Ascending aorta (tissue), 2 donors: ENCODE measurements around the gene TMOD4. TPM values are rescaled to one million over a fixed set of nuclear protein-coding genes. Genes with fewer than 3 reads are reported as not detected.
"Not testable (repeated sequence)": the region's sequence is repeated elsewhere in the genome, so short reads cannot be mapped to it uniquely, and the experiment has no call there.

ENCODE experiments used
- DNase-seq, 2 donors: peaks; one replicate each; pipeline ENCODE4 v3.0.0-alpha.2; 2019; ENCODE audit warnings: low spot score in 2 of 2
- H3K27ac ChIP-seq, 2 donors: fragments of 200-600 bp; sonication (generic); one replicate each; pipeline ENCODE4 v1.5.1; 2016 to 2017; ENCODE audit warnings: mild to moderate bottlenecking in 1 of 2
- H3K27me3 ChIP-seq: fragments of 200-600 bp; sonication (generic); one replicate; pipeline ENCODE4 v1.5.1; 2017
- H3K36me3 ChIP-seq, 2 donors: fragments of 200-600 bp; sonication (generic); one replicate each; pipeline ENCODE4 v1.5.1; 2016
- H3K4me1 ChIP-seq, 2 donors: fragments of 200-600 bp; sonication (generic); one replicate each; pipeline ENCODE4 v1.5.1; 2016 to 2017; ENCODE audit warnings: mild to moderate bottlenecking in 1 of 2
- H3K4me3 ChIP-seq, 2 donors: fragments of 200-600 bp; sonication (generic); one replicate each; pipeline ENCODE4 v1.5.1; 2016 to 2017; ENCODE audit warnings: mild to moderate bottlenecking in 1 of 2
- H3K9me3 ChIP-seq, 2 donors: fragments of 200-600 bp; sonication (generic); one replicate each; pipeline ENCODE4 v1.5.1; 2016
- CTCF ChIP-seq, 3 experiments: fragments of 200-600 bp in 2 of 3; fragments of 450-650 bp in 1 of 3; sonication (generic) in 2 of 3; IDR thresholded peaks; one replicate each; pipeline ENCODE4 v1.5.1; 2016 to 2019; ENCODE audit warnings: antibody characterized with exemption in 3 of 3, mild to moderate bottlenecking in 1 of 3, moderate library complexity in 1 of 3
- intact Hi-C: fragments of 100-400 bp; cut with DNase I; formaldehyde crosslinking; loops from one replicate; pipeline ENCODE4 v1.15.1; 2023
- total RNA-seq: library from RNA; depleted of rRNA; stranded (reverse); fragments of >200 nt; gene quantifications from one replicate; pipeline ENCODE4 v1.1.0, GENCODE V29; 2016

TMOD4 gene
- total RNA-seq, 1 donor from 2014 or later: not detected

GRCh38 chr1:151196292-151196800 is 20.6 kb upstream of the TMOD4 start:
- intact Hi-C loops: no loop called here
- DNase-seq: peak in 1 of 2 donors; percentile 83
- no peaks in the 10 kb centered on the region for H3K27me3 ChIP-seq
- H3K27ac ChIP-seq: peak overlapping the region; percentile 26 to 41
- no peaks in the 10 kb centered on the region for H3K36me3 ChIP-seq
- H3K9me3 ChIP-seq: no peaks in the 10 kb centered on the region
- peak overlapping the region; percentile 3 to 10 for H3K4me3 ChIP-seq
- TF ChIP-seq CTCF (IDR thresholded peaks at IDR 0.05): peak; percentile 21 to 49 (median 36)
- peaks cover 5 to 19% of the 10 kb centered on the region in 2 donors for H3K4me1 ChIP-seq

- H3K27ac ChIP-seq, H3K27me3 ChIP-seq, intact Hi-C loops, H3K9me3 ChIP-seq, H3K4me1 ChIP-seq, H3K36me3 ChIP-seq, H3K4me3 ChIP-seq: not testable (repeated sequence)
- DNase-seq: peak; percentile 19 to 86
These were observed 19.3 kb upstream of the TMOD4 start for GRCh38 chr1:151194894-151195594.

DNA sequence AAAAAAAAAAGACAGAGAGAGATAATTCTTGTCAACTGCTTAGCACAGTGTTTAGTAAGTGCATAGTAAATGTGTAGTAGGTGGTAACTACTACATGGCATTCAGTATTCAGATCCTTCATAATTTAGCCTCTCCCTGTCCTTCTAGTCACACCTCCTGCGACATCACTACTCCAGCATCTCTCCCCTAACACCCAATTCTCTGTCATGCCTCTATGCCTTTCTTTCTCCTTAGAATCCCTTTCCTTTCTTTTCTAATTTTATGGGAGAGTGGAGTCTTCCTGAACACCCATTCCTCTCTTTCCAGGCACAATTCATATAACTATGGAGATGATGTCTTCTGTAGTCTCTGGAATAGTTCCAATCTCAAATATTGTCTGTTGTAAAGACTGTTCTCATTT is 18.1 kb upstream of the TMOD4 start:
- Histone ChIP-seq H3K27me3 (no peaks in the 10 kb centered on the region), H3K27ac (no peak overlapping the region), H3K36me3 (no peaks in the 10 kb centered on the region), H3K9me3 (no peaks in the 10 kb centered on the region), H3K4me1 (peaks cover 0 to 8% of the 10 kb centered on the region in 2 donors), H3K4me3 (no peak overlapping the region)
- DNase-seq: no peak
- no peak for TF ChIP-seq CTCF (IDR thresholded peaks at IDR 0.05)
- intact Hi-C loops: no loop called here

GRCh38 chr1:151193304-151193703 is 17.5 kb upstream of the TMOD4 start:
- intact Hi-C loops: no loop called here
- DNase-seq: no peak
- no peak for TF ChIP-seq CTCF (IDR thresholded peaks at IDR 0.05)

DNA sequence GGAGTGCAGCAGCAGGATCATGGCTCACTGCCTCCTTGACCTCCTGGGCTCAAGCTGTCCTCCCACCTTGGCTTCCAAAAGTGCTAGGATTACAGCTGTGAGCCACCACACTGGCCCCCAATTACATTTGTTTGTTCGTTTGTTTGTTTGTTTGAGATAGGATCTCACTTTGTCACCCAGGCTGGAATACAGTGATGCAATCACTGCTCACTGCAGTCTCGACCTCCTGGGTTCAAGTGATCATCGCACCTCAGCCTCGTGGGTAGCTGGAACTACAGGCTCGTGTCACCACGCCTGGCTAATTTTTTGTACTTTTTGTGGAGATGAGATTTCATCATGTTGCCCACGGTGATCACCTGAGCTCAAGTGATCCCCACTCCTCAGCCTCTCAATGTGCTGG is 16.3 kb upstream of the TMOD4 start:
- no peak overlapping the region for H3K27ac ChIP-seq
- H3K4me3 ChIP-seq: no peak overlapping the region
- no peak for DNase-seq
- peaks cover 0 to 18% of the 10 kb centered on the region in 2 donors for H3K4me1 ChIP-seq
- intact Hi-C loops: no loop called here
- no peaks in the 10 kb centered on the region for H3K36me3 ChIP-seq
- H3K27me3 ChIP-seq: no peaks in the 10 kb centered on the region
- no peak for TF ChIP-seq CTCF (IDR thresholded peaks at IDR 0.05)
- no peaks in the 10 kb centered on the region for H3K9me3 ChIP-seq

More at GRCh38 chr1:151193304-151193703, 17.5 kb upstream of the TMOD4 start:
- no peaks in the 10 kb centered on the region for H3K27me3 ChIP-seq
- no peak overlapping the region for H3K4me3 ChIP-seq
- peaks cover 0 to 14% of the 10 kb centered on the region in 2 donors for H3K4me1 ChIP-seq
- no peaks in the 10 kb centered on the region for H3K9me3 ChIP-seq
- no peaks in the 10 kb centered on the region for H3K36me3 ChIP-seq
- no peak overlapping the region for H3K27ac ChIP-seq

DNA sequence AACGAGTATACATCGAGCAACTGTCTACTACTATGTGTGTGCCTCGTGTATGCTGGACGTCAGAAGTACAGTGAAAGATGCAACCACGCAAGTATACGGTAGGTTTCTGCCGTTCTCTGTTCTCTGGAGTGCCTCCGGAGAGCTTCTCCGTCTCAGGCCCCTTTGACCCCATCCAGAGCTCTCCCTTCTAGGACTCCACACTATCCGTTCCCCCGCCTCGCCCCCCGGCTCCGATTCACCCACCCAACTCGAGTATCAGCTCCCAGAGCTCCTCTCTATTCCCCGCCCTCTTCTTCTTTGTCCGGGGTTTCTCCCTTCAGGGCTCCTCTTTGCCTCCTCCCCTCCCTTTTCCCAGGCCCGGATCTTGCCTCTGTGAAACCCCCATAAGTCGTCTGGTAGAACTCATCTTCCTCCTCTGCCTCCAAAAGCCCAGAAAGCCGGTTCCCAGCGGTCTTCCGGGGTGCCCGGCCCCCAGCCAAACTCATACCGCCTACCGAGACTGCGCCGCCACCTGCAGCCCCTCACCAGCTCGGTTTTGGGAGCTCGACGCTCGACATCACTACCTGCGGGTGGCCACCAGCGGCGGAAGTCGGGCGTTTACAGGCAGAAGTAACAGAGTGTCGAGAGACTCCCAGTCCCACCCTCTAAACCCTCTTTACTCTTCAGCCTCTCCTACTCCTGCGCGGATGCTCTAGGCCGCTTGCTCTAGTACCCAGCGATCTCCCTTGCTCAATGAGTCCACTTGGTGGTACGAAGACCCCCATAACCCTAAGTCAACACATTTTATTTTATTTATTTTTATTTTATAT is 14.1 kb upstream of the TMOD4 start, which contains the start of gene VPS72:
TSS of gene VPS72 (minus strand) at position 561 of the 809 bp plus-strand sequence. CDS start at position 485, 76 bp downstream.
- peak in 1 of 3 experiments; percentile 14 for TF ChIP-seq CTCF (IDR thresholded peaks at IDR 0.05)
- intact Hi-C loops: no loop called here
- no peaks in the 10 kb centered on the region for H3K9me3 ChIP-seq
- DNase-seq: peak; percentile 39 to 93
- H3K27ac ChIP-seq: peak within 1 kb of the TSS; percentile 70 to 83
- peaks cover 9% of the 10 kb centered on the region in 2 donors for H3K36me3 ChIP-seq
- H3K4me1 ChIP-seq: peaks cover 0 to 14% of the 10 kb centered on the region in 2 donors
- H3K4me3 ChIP-seq: peak within 1 kb of the TSS; percentile 71 to 76
- no peaks in the 10 kb centered on the region for H3K27me3 ChIP-seq

GRCh38 chr1:151188667-151189066 is 12.9 kb upstream of the TMOD4 start:
- Histone ChIP-seq H3K4me3 (peak overlapping the region; percentile 71 to 76), H3K4me1 (peaks cover 0 to 14% of the 10 kb centered on the region in 2 donors), H3K27ac (peak overlapping the region in 1 of 2 donors; percentile 83), H3K36me3 (peaks cover 21% of the 10 kb centered on the region in 2 donors)
- DNase-seq, intact Hi-C loops, H3K27me3 ChIP-seq, H3K9me3 ChIP-seq: not testable (repeated sequence)
